Endodermal cell (in vitro differentiated cells): ENCODE data around the gene UGT1A3. TPM values are rescaled to one million over a fixed set of nuclear protein-coding genes. Genes with fewer than 3 reads are reported as not detected.

Experiments used
- DNase-seq: peaks from one replicate; pipeline ENCODE4 v3.0.0-alpha.2; 2017
- H3K27ac ChIP-seq: 2 replicates; pipeline ENCODE4 v1.5.1; 2013; ENCODE audit warnings: mild to moderate bottlenecking, low read depth, low read length, moderate library complexity
- H3K27me3 ChIP-seq: 2 replicates; pipeline ENCODE4 v1.6.1; 2013; ENCODE audit warnings: mild to moderate bottlenecking, low read length, moderate library complexity; ENCODE audit not compliant: insufficient read depth, control insufficient read depth, poor library complexity, severe bottlenecking
- H3K36me3 ChIP-seq: 2 replicates; pipeline ENCODE4 v1.7.0; 2013; ENCODE audit warnings: mild to moderate bottlenecking, low read length, moderate library complexity; ENCODE audit not compliant: control insufficient read depth, insufficient read depth
- H3K4me1 ChIP-seq: one replicate; pipeline ENCODE4 v1.7.0; 2013; ENCODE audit warnings: low read length; ENCODE audit not compliant: control insufficient read depth, insufficient read depth
- H3K4me3 ChIP-seq: 2 replicates; pipeline ENCODE4 v1.5.1; 2013; ENCODE audit warnings: mild to moderate bottlenecking, low read length, moderate library complexity
- H3K9ac ChIP-seq: 2 replicates; pipeline ENCODE4 v1.6.1; 2013; ENCODE audit warnings: mild to moderate bottlenecking, low read length, moderate library complexity; ENCODE audit not compliant: poor library complexity, severe bottlenecking; ENCODE audit errors: extremely low read depth
- H3K9me3 ChIP-seq: 2 replicates; pipeline ENCODE4 v1.6.1; 2013; ENCODE audit warnings: mild to moderate bottlenecking, low read length, moderate library complexity; ENCODE audit not compliant: control insufficient read depth
- H3K27ac Mint-ChIP-seq: 2 replicates; pipeline ENCODE4 v1.8.0; 2020; ENCODE audit warnings: mixed read lengths
- H3K27me3 Mint-ChIP-seq: 2 replicates; pipeline ENCODE4 v1.8.0; 2021; ENCODE audit warnings: mild to moderate bottlenecking, mixed read lengths; ENCODE audit not compliant: insufficient read depth
- H3K36me3 Mint-ChIP-seq: 2 replicates; pipeline ENCODE4 v1.8.0; 2020; ENCODE audit warnings: low read depth, mixed read lengths
- H3K4me1 Mint-ChIP-seq: 2 replicates; pipeline ENCODE4 v1.8.0; 2020; ENCODE audit warnings: mixed read lengths
- H3K4me3 Mint-ChIP-seq: 2 replicates; pipeline ENCODE4 v1.8.0; 2020; ENCODE audit warnings: mild to moderate bottlenecking, moderate library complexity, mixed read lengths
- H3K9me3 Mint-ChIP-seq: 2 replicates; pipeline ENCODE4 v1.8.0; 2020; ENCODE audit warnings: mild to moderate bottlenecking, mixed read lengths
- CTCF ChIP-seq: fragments of 200-600 bp; sonication (generic); conservative IDR thresholded peaks from 2 replicates; pipeline ENCODE4 v1.5.0; 2021; ENCODE audit warnings: antibody characterized with exemption, mild to moderate bottlenecking
- WGBS, 2 experiments: methylation state at CpG; one replicate each; pipeline versions ENCODE4 v1.1.5 to v1.1.7; 2013; ENCODE audit warnings: missing lambda C conversion rate in 2 of 2, mixed read lengths in 1 of 2; ENCODE audit not compliant: insufficient coverage in 1 of 2, insufficient read length in 1 of 2; 5-methylcytosine and 5-hydroxymethylcytosine counted together
- total RNA-seq, 2 donors: library from RNA; stranded (reverse); fragmentation: NEBNext Ultra II Directional in 1 of 2; extraction: Animal tissue kit (Norgen Biotek cat#: 25700) in 1 of 2; gene quantifications; 2 replicates in 1 of 2; 3 replicates in 1 of 2; pipeline ENCODE4 v1.2.1, GENCODE V29; 2021

UGT1A3 gene
- total RNA-seq, 2 donors from 2014 or later, result not detected

- Histone ChIP-seq H3K36me3 (no peaks in the 10 kb centered on the region), H3K27ac (no peak overlapping the region), H3K27me3 (no peaks in the 10 kb centered on the region), H3K9me3 (no peaks in the 10 kb centered on the region), H3K4me1 (no peaks in the 10 kb centered on the region), H3K4me3 (no peak overlapping the region), H3K9ac (no peak overlapping the region)
- no peaks in the 10 kb centered on the region for H3K27me3 Mint-ChIP-seq
- no peak overlapping the region for H3K4me3 Mint-ChIP-seq
- TF ChIP-seq CTCF, result no peak
- H3K27ac Mint-ChIP-seq, result no peak overlapping the region
- peaks cover 2% of the 10 kb centered on the region for H3K9me3 Mint-ChIP-seq
- WGBS, 2 experiments, result 90% methylated on average over 4 to 6 of the region's 6 CpGs
- H3K4me1 Mint-ChIP-seq, result peaks cover 7% of the 10 kb centered on the region
- no peaks in the 10 kb centered on the region for H3K36me3 Mint-ChIP-seq
- DNase-seq, result peak; percentile 34
Observed at GRCh38 chr2:233820774-233821105, 91.9 kb downstream of the UGT1A3 start.

- no peaks in the 10 kb centered on the region for H3K4me1 ChIP-seq
- 67 to 93% methylated on average over 1 to 3 of the region's 3 CpGs for WGBS, 2 experiments
- Mint-ChIP-seq H3K27me3 (no peaks in the 10 kb centered on the region), H3K27ac (no peak overlapping the region), H3K4me1 (peaks cover 7% of the 10 kb centered on the region), H3K4me3 (no peak overlapping the region), H3K36me3 (no peaks in the 10 kb centered on the region), H3K9me3 (peaks cover 2% of the 10 kb centered on the region)
- no peaks in the 10 kb centered on the region for H3K9me3 ChIP-seq
- H3K4me3 ChIP-seq, result no peak overlapping the region
- DNase-seq, result peak; percentile 29
- no peak overlapping the region for H3K27ac ChIP-seq
- no peaks in the 10 kb centered on the region for H3K27me3 ChIP-seq
- H3K36me3 ChIP-seq, result no peaks in the 10 kb centered on the region
- H3K9ac ChIP-seq, result no peak overlapping the region
- TF ChIP-seq CTCF, result no peak
Observed at GRCh38 chr2:233821196-233821595, 92.4 kb downstream of the UGT1A3 start.

GRCh38 chr2:233821709-233822100 is 92.9 kb downstream of the UGT1A3 start:
- Mint-ChIP-seq H3K4me1 (peaks cover 7% of the 10 kb centered on the region), H3K9me3 (peaks cover 2% of the 10 kb centered on the region), H3K4me3 (no peak overlapping the region), H3K27ac (no peak overlapping the region), H3K27me3 (no peaks in the 10 kb centered on the region), H3K36me3 (no peaks in the 10 kb centered on the region)
- no peak for DNase-seq
- no peak overlapping the region for H3K4me3 ChIP-seq
- H3K27me3 ChIP-seq, result no peaks in the 10 kb centered on the region
- TF ChIP-seq CTCF, result no peak
- 95 to 97% methylated on average over 5 to 8 of the region's 8 CpGs for WGBS, 2 experiments
- no peak overlapping the region for H3K9ac ChIP-seq
- no peak overlapping the region for H3K27ac ChIP-seq
- H3K9me3 ChIP-seq, result no peaks in the 10 kb centered on the region
- H3K36me3 ChIP-seq, result no peaks in the 10 kb centered on the region
- no peaks in the 10 kb centered on the region for H3K4me1 ChIP-seq
